ENCODE measurements around the gene HECA.
"Not testable (repeated sequence)": the region's sequence is repeated elsewhere in the genome, so short reads cannot be mapped to it uniquely, and the experiment has no call there.

The HECA gene

GRCh38 chr6:139205843-139206242 is 71.0 kb downstream of the HECA start:
- DNase-seq (ENCODE audit: low read depth in 2 of 2): no peak

- DNase-seq (ENCODE audit: low read depth in 2 of 2): not testable (repeated sequence)
Measured at GRCh38 chr6:139210766-139211165, 75.9 kb downstream of the HECA start.

GRCh38 chr6:139212460-139212859 is 77.6 kb downstream of the HECA start:
- not testable (repeated sequence) for DNase-seq (ENCODE audit: low read depth in 2 of 2)

GRCh38 chr6:139219271-139219729 is 84.4 kb downstream of the HECA start:
- peak; percentile 38 to 64 for DNase-seq (ENCODE audit: low read depth in 2 of 2)

- no peak for DNase-seq (ENCODE audit: low read depth in 2 of 2)
Measured at GRCh38 chr6:139219746-139220145, 84.9 kb downstream of the HECA start.

- DNase-seq (ENCODE audit: low read depth in 2 of 2): not testable (repeated sequence)
Measured at GRCh38 chr6:139228387-139228786, 93.5 kb downstream of the HECA start.
